Mesothelial cell of epicardium (in vitro differentiated cells): ENCODE measurements around the gene CTDSP2. TPM values are rescaled to one million over a fixed set of nuclear protein-coding genes. Genes with fewer than 3 reads are reported as not detected.
"Not testable (repeated sequence)": the region's sequence is repeated elsewhere in the genome, so short reads cannot be mapped to it uniquely, and the experiment has no call there.

Experiments used
- DNase-seq, 2 experiments: peaks; one replicate each; pipeline ENCODE4 v3.0.0; 2021; ENCODE audit warnings: low spot score in 2 of 2; ENCODE audit not compliant: unreplicated experiment in 2 of 2
- H3K27ac Mint-ChIP-seq: 2 replicates; pipeline ENCODE4 v1.8.0; 2021; ENCODE audit warnings: mixed read lengths
- H3K27me3 Mint-ChIP-seq: 2 replicates; pipeline ENCODE4 v1.8.0; 2021; ENCODE audit warnings: low read depth, mixed read lengths
- H3K36me3 Mint-ChIP-seq: 2 replicates; pipeline ENCODE4 v1.8.0; 2021; ENCODE audit warnings: mixed read lengths
- H3K4me1 Mint-ChIP-seq: 2 replicates; pipeline ENCODE4 v1.8.0; 2021; ENCODE audit warnings: mixed read lengths
- H3K4me3 Mint-ChIP-seq: 2 replicates; pipeline ENCODE4 v1.8.0; 2021; ENCODE audit warnings: mild to moderate bottlenecking, moderate library complexity, mixed read lengths
- H3K9me3 Mint-ChIP-seq: 2 replicates; pipeline ENCODE4 v1.8.0; 2021; ENCODE audit warnings: mixed read lengths
- total RNA-seq: library from RNA; stranded (reverse); gene quantifications from 3 replicates; pipeline ENCODE4 v1.2.1, GENCODE V29; 2021
- TF ChIP-seq, protein P1 (sequence below): fragments of 200-600 bp; sonication (generic); IDR thresholded peaks from one replicate; pipeline ENCODE4 v1.5.0; 2021; ENCODE audit warnings: antibody characterized with exemption; ENCODE audit not compliant: unreplicated experiment

Gene CTDSP2
- total RNA-seq, 1 donor from 2014 or later = 210 TPM

DNA sequence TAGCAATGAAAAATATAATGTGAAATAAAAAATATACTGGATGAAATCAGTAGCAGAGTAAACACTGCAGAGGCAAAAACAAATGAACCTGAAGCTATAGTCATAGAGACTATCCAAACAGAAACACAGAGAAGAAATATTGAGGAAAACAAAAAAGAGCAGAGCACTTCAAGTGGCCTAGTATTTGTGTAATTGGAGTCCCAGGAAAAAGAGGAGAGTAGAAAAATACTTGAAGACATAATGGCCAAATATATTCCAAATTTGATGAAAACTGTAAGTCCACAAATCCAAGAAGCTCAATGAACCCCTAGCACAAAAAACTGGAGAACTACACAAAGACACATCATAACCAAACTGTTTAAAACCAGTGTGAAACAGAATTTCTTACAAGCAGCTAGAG is 37.2 kb upstream of the CTDSP2 start:
- peaks cover 17% of the 10 kb centered on the region for H3K9me3 Mint-ChIP-seq
- no peak overlapping the region for H3K4me3 Mint-ChIP-seq
- peaks cover 2% of the 10 kb centered on the region for H3K27me3 Mint-ChIP-seq
- peaks cover 4% of the 10 kb centered on the region for H3K36me3 Mint-ChIP-seq
- H3K4me1 Mint-ChIP-seq = peaks cover 14% of the 10 kb centered on the region
- TF ChIP-seq, protein P1, sequence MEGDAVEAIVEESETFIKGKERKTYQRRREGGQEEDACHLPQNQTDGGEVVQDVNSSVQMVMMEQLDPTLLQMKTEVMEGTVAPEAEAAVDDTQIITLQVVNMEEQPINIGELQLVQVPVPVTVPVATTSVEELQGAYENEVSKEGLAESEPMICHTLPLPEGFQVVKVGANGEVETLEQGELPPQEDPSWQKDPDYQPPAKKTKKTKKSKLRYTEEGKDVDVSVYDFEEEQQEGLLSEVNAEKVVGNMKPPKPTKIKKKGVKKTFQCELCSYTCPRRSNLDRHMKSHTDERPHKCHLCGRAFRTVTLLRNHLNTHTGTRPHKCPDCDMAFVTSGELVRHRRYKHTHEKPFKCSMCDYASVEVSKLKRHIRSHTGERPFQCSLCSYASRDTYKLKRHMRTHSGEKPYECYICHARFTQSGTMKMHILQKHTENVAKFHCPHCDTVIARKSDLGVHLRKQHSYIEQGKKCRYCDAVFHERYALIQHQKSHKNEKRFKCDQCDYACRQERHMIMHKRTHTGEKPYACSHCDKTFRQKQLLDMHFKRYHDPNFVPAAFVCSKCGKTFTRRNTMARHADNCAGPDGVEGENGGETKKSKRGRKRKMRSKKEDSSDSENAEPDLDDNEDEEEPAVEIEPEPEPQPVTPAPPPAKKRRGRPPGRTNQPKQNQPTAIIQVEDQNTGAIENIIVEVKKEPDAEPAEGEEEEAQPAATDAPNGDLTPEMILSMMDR = no peak
- H3K27ac Mint-ChIP-seq = no peak overlapping the region
- no peak for DNase-seq

DNA sequence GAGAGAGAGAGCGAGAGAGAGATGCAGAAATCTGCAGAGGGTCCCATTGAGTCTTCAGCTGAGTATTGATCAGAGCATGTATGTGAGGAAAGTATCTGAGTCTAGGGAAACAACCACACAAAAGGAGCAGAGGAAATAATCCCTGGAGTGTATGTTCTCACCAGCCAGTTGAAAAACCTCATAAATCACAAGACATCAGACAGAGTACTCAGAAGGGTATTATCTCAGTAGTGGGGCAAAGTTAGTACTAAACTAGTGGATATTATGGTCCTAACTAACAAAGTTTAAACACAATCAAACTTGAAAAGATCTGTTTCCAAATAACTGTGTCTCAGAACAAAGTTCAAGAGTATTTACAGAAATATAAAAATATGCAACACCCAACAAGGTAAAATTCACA is 36.5 kb upstream of the CTDSP2 start:
- no peak for DNase-seq
- TF ChIP-seq, protein P1 = no peak
- peaks cover 17% of the 10 kb centered on the region for H3K9me3 Mint-ChIP-seq
- H3K36me3 Mint-ChIP-seq = peaks cover 4% of the 10 kb centered on the region
- H3K4me3 Mint-ChIP-seq = no peak overlapping the region
- no peak overlapping the region for H3K27ac Mint-ChIP-seq
- H3K27me3 Mint-ChIP-seq = peaks cover 2% of the 10 kb centered on the region
- peaks cover 8% of the 10 kb centered on the region for H3K4me1 Mint-ChIP-seq

DNA sequence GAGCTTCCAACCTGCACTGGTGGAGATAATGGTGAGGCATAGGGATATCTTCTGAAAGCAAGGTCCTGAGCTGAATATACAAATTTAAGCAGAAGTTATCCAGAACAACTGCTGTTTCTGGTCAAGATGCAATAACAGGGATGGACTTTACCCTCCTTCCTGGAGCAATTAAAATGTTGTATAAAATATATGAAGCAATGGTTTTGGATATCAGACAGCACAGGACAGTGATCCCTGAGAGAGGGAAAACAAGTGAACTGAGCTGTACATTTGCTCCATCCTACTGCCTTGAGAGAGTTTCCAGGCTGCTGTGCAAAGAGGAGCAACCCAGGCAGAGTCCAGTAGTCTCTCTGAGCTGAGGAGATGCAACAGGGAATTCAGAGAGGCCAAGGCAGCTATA is 36.0 kb upstream of the CTDSP2 start:
- Mint-ChIP-seq H3K4me1 (peaks cover 4% of the 10 kb centered on the region), H3K36me3 (peaks cover 4% of the 10 kb centered on the region)
- TF ChIP-seq, protein P1 = no peak

DNA sequence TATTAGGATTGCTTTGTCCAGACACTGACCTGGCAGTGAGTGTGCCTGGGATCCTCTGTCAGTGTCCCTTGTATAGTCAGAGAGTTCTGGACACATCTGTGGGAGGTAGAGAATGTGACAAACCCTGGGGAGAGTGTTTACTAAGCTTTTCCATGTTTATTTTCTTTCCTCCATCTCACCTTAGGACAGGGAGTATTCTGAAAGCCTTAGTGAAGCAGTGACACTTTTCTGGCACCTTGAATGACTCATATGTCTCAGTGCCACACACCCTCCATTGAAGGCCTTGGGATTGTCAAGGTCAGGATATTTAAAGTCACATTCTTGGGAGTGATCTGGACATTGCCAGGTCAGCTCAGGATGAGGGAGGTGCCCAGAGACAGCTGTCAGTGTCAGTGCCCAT is 34.9 kb upstream of the CTDSP2 start:
- no peak for DNase-seq
- Mint-ChIP-seq H3K27me3 (peaks cover 2% of the 10 kb centered on the region), H3K36me3 (peaks cover 4% of the 10 kb centered on the region), H3K9me3 (peaks cover 17% of the 10 kb centered on the region), H3K27ac (no peak overlapping the region), H3K4me3 (no peak overlapping the region), H3K4me1 (no peaks in the 10 kb centered on the region)
- TF ChIP-seq, protein P1 = no peak

More for the DNA sequence above, 36.0 kb upstream of the CTDSP2 start:
- no peak for DNase-seq
- Mint-ChIP-seq H3K27me3 (peaks cover 2% of the 10 kb centered on the region), H3K9me3 (peaks cover 17% of the 10 kb centered on the region), H3K4me3 (no peak overlapping the region), H3K27ac (no peak overlapping the region)

DNA sequence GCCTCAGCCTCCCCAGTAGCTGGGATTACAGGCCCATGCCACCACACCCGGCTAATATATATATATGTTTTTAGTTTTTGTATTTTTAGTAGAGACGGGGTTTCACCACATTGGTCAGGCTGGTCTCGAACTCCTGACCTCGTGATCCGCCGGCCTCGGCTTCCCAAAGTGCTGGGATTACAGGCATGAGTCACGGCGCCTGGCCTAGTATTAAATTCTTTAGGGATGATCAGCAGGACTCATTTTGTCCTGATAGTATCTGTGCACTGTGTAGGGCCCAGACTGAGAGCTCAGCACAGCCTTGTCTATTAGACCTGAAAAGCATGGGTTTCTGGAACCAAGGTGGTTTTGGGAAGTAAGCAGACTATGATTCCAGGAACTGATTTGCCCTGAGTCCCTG is 34.5 kb upstream of the CTDSP2 start:
- peaks cover 17% of the 10 kb centered on the region for H3K9me3 Mint-ChIP-seq
- not testable (repeated sequence) for H3K4me1 Mint-ChIP-seq, H3K27me3 Mint-ChIP-seq, DNase-seq, H3K36me3 Mint-ChIP-seq, H3K4me3 Mint-ChIP-seq, H3K27ac Mint-ChIP-seq

DNA sequence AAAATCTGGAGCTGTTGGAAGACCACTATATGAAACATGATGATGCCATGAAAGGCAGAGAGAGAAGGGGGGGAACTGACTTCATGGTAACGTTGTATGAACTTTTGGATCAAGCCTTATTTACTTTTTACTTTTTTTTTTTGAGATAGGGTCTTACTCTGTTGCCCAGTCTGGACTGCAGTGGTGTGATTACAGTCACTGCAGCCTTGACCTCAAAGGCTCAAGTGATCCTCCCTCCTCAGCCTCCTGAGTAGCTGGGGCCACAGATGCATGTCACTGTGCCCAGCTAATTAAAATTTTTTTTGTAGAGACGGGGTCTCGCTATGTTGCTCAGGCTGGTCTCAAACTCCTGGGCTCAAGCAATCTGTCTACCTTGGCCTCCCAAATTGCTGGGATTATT is 31.3 kb upstream of the CTDSP2 start:
- Mint-ChIP-seq H3K4me3 (no peak overlapping the region), H3K9me3 (peaks cover 3% of the 10 kb centered on the region), H3K4me1 (no peaks in the 10 kb centered on the region), H3K36me3 (no peaks in the 10 kb centered on the region), H3K27ac (no peak overlapping the region), H3K27me3 (peaks cover 2% of the 10 kb centered on the region)
- TF ChIP-seq, protein P1 = no peak
- DNase-seq = no peak
